Measurements from ENCODE around the gene A3GALT2.

The A3GALT2 gene

GRCh38 chr1:33328817-33329216 is 7.9 kb upstream of the A3GALT2 start:
- Histone ChIP-seq H3K27ac (ENCODE audit: low read depth, low read length) (no peak overlapping the region), H3K4me3 (ENCODE audit: low read depth in 1 of 5, low read length in 5 of 5) (no peak overlapping the region), H3K27me3 (ENCODE audit: control insufficient read depth in 5 of 5, insufficient read depth in 4 of 5, low read length in 5 of 5) (no peaks in the 10 kb centered on the region), H3K4me1 (ENCODE audit: control insufficient read depth in 5 of 5, insufficient read depth in 5 of 5, low read length in 5 of 5) (peaks cover 12 to 37% (median 25%) of the 10 kb centered on the region in 5 donors), H3K9me3 (ENCODE audit: control insufficient read depth in 5 of 5, low read length in 5 of 5) (no peaks in the 10 kb centered on the region), H3K9ac (ENCODE audit: low read length in 5 of 5) (no peak overlapping the region), H3K36me3 (ENCODE audit: control insufficient read depth in 5 of 5, insufficient read depth in 5 of 5, low read length in 5 of 5) (peaks cover 20 to 98% (median 92%) of the 10 kb centered on the region in 5 donors)

- Histone ChIP-seq H3K4me1 (ENCODE audit: control insufficient read depth in 5 of 5, insufficient read depth in 5 of 5, low read length in 5 of 5) (peaks cover 12 to 26% (median 21%) of the 10 kb centered on the region in 5 donors), H3K27me3 (ENCODE audit: control insufficient read depth in 5 of 5, insufficient read depth in 4 of 5, low read length in 5 of 5) (no peaks in the 10 kb centered on the region), H3K4me3 (ENCODE audit: low read depth in 1 of 5, low read length in 5 of 5) (no peak overlapping the region), H3K36me3 (ENCODE audit: control insufficient read depth in 5 of 5, insufficient read depth in 5 of 5, low read length in 5 of 5) (peaks cover 20 to 100% (median 97%) of the 10 kb centered on the region in 5 donors), H3K27ac (ENCODE audit: low read depth, low read length) (peak overlapping the region; percentile 1), H3K9ac (ENCODE audit: low read length in 5 of 5) (no peak overlapping the region), H3K9me3 (ENCODE audit: control insufficient read depth in 5 of 5, low read length in 5 of 5) (no peaks in the 10 kb centered on the region)
These were observed 6.9 kb upstream of the A3GALT2 start for GRCh38 chr1:33327587-33328325.

- Histone ChIP-seq H3K9ac (ENCODE audit: low read length in 5 of 5) (no peak overlapping the region), H3K27me3 (ENCODE audit: control insufficient read depth in 5 of 5, insufficient read depth in 4 of 5, low read length in 5 of 5) (no peaks in the 10 kb centered on the region), H3K36me3 (ENCODE audit: control insufficient read depth in 5 of 5, insufficient read depth in 5 of 5, low read length in 5 of 5) (peaks cover 20 to 95% (median 92%) of the 10 kb centered on the region in 5 donors), H3K4me1 (ENCODE audit: control insufficient read depth in 5 of 5, insufficient read depth in 5 of 5, low read length in 5 of 5) (peaks cover 4 to 16% (median 12%) of the 10 kb centered on the region in 5 donors), H3K27ac (ENCODE audit: low read depth, low read length) (no peak overlapping the region), H3K9me3 (ENCODE audit: control insufficient read depth in 5 of 5, low read length in 5 of 5) (no peaks in the 10 kb centered on the region), H3K4me3 (ENCODE audit: low read depth in 1 of 5, low read length in 5 of 5) (no peak overlapping the region)
These were observed 5.9 kb upstream of the A3GALT2 start for GRCh38 chr1:33326785-33327184.

GRCh38 chr1:33324677-33325575 is 4.0 kb upstream of the A3GALT2 start:
- Histone ChIP-seq H3K4me1 (ENCODE audit: control insufficient read depth in 5 of 5, insufficient read depth in 5 of 5, low read length in 5 of 5) (peaks cover 3 to 12% (median 7%) of the 10 kb centered on the region in 5 donors), H3K9ac (ENCODE audit: low read length in 5 of 5) (no peak overlapping the region), H3K4me3 (ENCODE audit: low read depth in 1 of 5, low read length in 5 of 5) (no peak overlapping the region), H3K27me3 (ENCODE audit: control insufficient read depth in 5 of 5, insufficient read depth in 4 of 5, low read length in 5 of 5) (no peaks in the 10 kb centered on the region), H3K27ac (ENCODE audit: low read depth, low read length) (no peak overlapping the region), H3K9me3 (ENCODE audit: control insufficient read depth in 5 of 5, low read length in 5 of 5) (no peaks in the 10 kb centered on the region), H3K36me3 (ENCODE audit: control insufficient read depth in 5 of 5, insufficient read depth in 5 of 5, low read length in 5 of 5) (peaks cover 13 to 80% (median 75%) of the 10 kb centered on the region in 5 donors)

- Histone ChIP-seq H3K4me1 (ENCODE audit: control insufficient read depth in 5 of 5, insufficient read depth in 5 of 5, low read length in 5 of 5) (peaks cover 3 to 12% (median 7%) of the 10 kb centered on the region in 5 donors), H3K9ac (ENCODE audit: low read length in 5 of 5) (no peak overlapping the region), H3K27ac (ENCODE audit: low read depth, low read length) (no peak overlapping the region), H3K4me3 (ENCODE audit: low read depth in 1 of 5, low read length in 5 of 5) (no peak overlapping the region), H3K36me3 (ENCODE audit: control insufficient read depth in 5 of 5, insufficient read depth in 5 of 5, low read length in 5 of 5) (peaks cover 8 to 69% (median 65%) of the 10 kb centered on the region in 5 donors), H3K27me3 (ENCODE audit: control insufficient read depth in 5 of 5, insufficient read depth in 4 of 5, low read length in 5 of 5) (no peaks in the 10 kb centered on the region), H3K9me3 (ENCODE audit: control insufficient read depth in 5 of 5, low read length in 5 of 5) (no peaks in the 10 kb centered on the region)
These were observed 3.0 kb upstream of the A3GALT2 start for GRCh38 chr1:33323663-33324477.

GRCh38 chr1:33322870-33323585 is 2.1 kb upstream of the A3GALT2 start:
- peaks cover 5 to 61% (median 56%) of the 10 kb centered on the region in 5 donors for H3K36me3 ChIP-seq (ENCODE audit: control insufficient read depth in 5 of 5, insufficient read depth in 5 of 5, low read length in 5 of 5)
- H3K27ac ChIP-seq (ENCODE audit: low read depth, low read length), result no peak overlapping the region

GRCh38 chr1:33322109-33322508 is 1.2 kb upstream of the A3GALT2 start:
- Histone ChIP-seq H3K9ac (ENCODE audit: low read length in 5 of 5) (no peak overlapping the region), H3K36me3 (ENCODE audit: control insufficient read depth in 5 of 5, insufficient read depth in 5 of 5, low read length in 5 of 5) (peaks cover 5 to 52% (median 47%) of the 10 kb centered on the region in 5 donors), H3K27ac (ENCODE audit: low read depth, low read length) (no peak overlapping the region)

More at GRCh38 chr1:33322870-33323585, 2.1 kb upstream of the A3GALT2 start:
- H3K9ac ChIP-seq (ENCODE audit: low read length in 5 of 5), result no peak overlapping the region
- no peaks in the 10 kb centered on the region for H3K27me3 ChIP-seq (ENCODE audit: control insufficient read depth in 5 of 5, insufficient read depth in 4 of 5, low read length in 5 of 5)
- no peaks in the 10 kb centered on the region for H3K9me3 ChIP-seq (ENCODE audit: control insufficient read depth in 5 of 5, low read length in 5 of 5)
- no peak overlapping the region for H3K4me3 ChIP-seq (ENCODE audit: low read depth in 1 of 5, low read length in 5 of 5)
- peaks cover 3 to 12% (median 7%) of the 10 kb centered on the region in 5 donors for H3K4me1 ChIP-seq (ENCODE audit: control insufficient read depth in 5 of 5, insufficient read depth in 5 of 5, low read length in 5 of 5)

GRCh38 chr1:33321178-33321577 is 280 bp upstream of the A3GALT2 start:
- Histone ChIP-seq H3K4me3 (ENCODE audit: low read depth in 1 of 5, low read length in 5 of 5) (no peak overlapping the region), H3K4me1 (ENCODE audit: control insufficient read depth in 5 of 5, insufficient read depth in 5 of 5, low read length in 5 of 5) (no peaks in the 10 kb centered on the region), H3K36me3 (ENCODE audit: control insufficient read depth in 5 of 5, insufficient read depth in 5 of 5, low read length in 5 of 5) (peaks cover 4 to 44% (median 39%) of the 10 kb centered on the region in 5 donors), H3K9me3 (ENCODE audit: control insufficient read depth in 5 of 5, low read length in 5 of 5) (no peaks in the 10 kb centered on the region), H3K9ac (ENCODE audit: low read length in 5 of 5) (no peak overlapping the region), H3K27me3 (ENCODE audit: control insufficient read depth in 5 of 5, insufficient read depth in 4 of 5, low read length in 5 of 5) (no peaks in the 10 kb centered on the region), H3K27ac (ENCODE audit: low read depth, low read length) (no peak overlapping the region)

More at GRCh38 chr1:33322109-33322508, 1.2 kb upstream of the A3GALT2 start:
- H3K9me3 ChIP-seq (ENCODE audit: control insufficient read depth in 5 of 5, low read length in 5 of 5), result no peaks in the 10 kb centered on the region
- H3K4me3 ChIP-seq (ENCODE audit: low read depth in 1 of 5, low read length in 5 of 5), result no peak overlapping the region
- no peaks in the 10 kb centered on the region for H3K27me3 ChIP-seq (ENCODE audit: control insufficient read depth in 5 of 5, insufficient read depth in 4 of 5, low read length in 5 of 5)
- H3K4me1 ChIP-seq (ENCODE audit: control insufficient read depth in 5 of 5, insufficient read depth in 5 of 5, low read length in 5 of 5), result peaks cover 0 to 7% (median 3%) of the 10 kb centered on the region in 5 donors

GRCh38 chr1:33319949-33320618 is 814 bp downstream of the A3GALT2 start:
- no peaks in the 10 kb centered on the region for H3K9me3 ChIP-seq (ENCODE audit: control insufficient read depth in 5 of 5, low read length in 5 of 5)
- H3K4me1 ChIP-seq (ENCODE audit: control insufficient read depth in 5 of 5, insufficient read depth in 5 of 5, low read length in 5 of 5), result no peaks in the 10 kb centered on the region
- no peak overlapping the region for H3K4me3 ChIP-seq (ENCODE audit: low read depth in 1 of 5, low read length in 5 of 5)
- H3K27me3 ChIP-seq (ENCODE audit: control insufficient read depth in 5 of 5, insufficient read depth in 4 of 5, low read length in 5 of 5), result no peaks in the 10 kb centered on the region
- H3K27ac ChIP-seq (ENCODE audit: low read depth, low read length), result no peak overlapping the region
- H3K9ac ChIP-seq (ENCODE audit: low read length in 5 of 5), result no peak overlapping the region
- peaks cover 0 to 33% (median 29%) of the 10 kb centered on the region in 5 donors for H3K36me3 ChIP-seq (ENCODE audit: control insufficient read depth in 5 of 5, insufficient read depth in 5 of 5, low read length in 5 of 5)
